ENCODE data around the gene MYO5C. TPM values are rescaled to one million over a fixed set of nuclear protein-coding genes. Genes with fewer than 3 reads are reported as not detected.

The MYO5C gene
- total and polyA plus RNA-seq, 2 of the 8 experiments (the other 6 are each of a cell fraction or from before 2014, with no cell fraction given): 8.2 to 26.7 TPM

GRCh38 chr15:52278135-52278534, 17.5 kb downstream of the MYO5C start (continued):
- TF ChIP-seq E2F6 (IDR thresholded peaks at IDR 0.05) (no peak), RFX5 (IDR thresholded peaks at IDR 0.05; ENCODE audit: borderline replicate concordance, low read depth, low read length) (no peak), SUZ12 (IDR thresholded peaks at IDR 0.05; ENCODE audit: low read length) (no peak), NRF1 (IDR thresholded peaks at IDR 0.05; ENCODE audit: low read depth, low read length) (no peak), SP2 (IDR thresholded peaks at IDR 0.05; ENCODE audit: low read length) (no peak), CHD2 (IDR thresholded peaks at IDR 0.05; ENCODE audit: low read length) (no peak)

Data from H1 (cell line).